AG20443 (cell line): ENCODE results near the gene NUDT22.

ENCODE experiments used
- DNase-seq: peaks from one replicate; pipeline ENCODE4 v3.0.0; 2012; ENCODE audit warnings: low spot score, mixed read lengths

NUDT22 gene

DNA sequence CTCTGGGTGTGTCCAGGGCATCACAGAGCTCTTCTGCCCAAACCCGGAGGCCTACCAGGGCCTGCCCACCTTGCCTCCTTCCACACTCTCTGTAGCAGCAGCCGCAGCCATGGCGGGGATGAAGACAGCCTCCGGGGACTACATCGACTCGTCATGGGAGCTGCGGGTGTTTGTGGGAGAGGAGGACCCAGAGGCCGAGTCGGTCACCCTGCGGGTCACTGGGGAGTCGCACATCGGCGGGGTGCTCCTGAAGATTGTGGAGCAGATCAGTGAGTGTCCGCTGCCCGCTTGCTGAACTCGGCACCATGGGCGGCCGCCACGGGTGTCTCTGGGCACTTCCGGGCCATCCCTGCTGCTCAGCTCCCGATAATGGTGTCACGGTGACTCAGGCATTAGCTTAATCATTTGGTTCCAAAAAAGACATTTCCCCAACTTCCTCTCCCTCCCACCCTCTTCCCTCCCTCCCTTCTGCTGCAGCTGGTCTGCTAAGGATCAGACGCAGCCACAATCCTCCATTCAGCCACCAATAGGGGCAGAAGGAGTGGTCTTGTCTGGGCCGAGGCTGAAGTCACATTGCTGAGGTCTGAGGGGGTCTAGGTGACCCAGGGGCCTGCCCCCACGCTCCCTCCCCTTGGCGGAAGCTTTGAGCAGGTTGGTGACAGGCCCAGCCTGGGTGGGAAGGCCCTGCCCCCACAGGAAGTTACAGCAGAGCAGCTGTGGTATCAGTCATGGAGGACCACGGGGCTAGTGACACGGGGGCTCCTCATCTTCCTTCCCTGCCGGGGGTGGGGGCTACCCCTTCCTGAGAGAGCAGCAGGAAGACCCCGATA, 18.6 kb upstream of the NUDT22 start:
- peak; percentile 86 for DNase-seq

DNA sequence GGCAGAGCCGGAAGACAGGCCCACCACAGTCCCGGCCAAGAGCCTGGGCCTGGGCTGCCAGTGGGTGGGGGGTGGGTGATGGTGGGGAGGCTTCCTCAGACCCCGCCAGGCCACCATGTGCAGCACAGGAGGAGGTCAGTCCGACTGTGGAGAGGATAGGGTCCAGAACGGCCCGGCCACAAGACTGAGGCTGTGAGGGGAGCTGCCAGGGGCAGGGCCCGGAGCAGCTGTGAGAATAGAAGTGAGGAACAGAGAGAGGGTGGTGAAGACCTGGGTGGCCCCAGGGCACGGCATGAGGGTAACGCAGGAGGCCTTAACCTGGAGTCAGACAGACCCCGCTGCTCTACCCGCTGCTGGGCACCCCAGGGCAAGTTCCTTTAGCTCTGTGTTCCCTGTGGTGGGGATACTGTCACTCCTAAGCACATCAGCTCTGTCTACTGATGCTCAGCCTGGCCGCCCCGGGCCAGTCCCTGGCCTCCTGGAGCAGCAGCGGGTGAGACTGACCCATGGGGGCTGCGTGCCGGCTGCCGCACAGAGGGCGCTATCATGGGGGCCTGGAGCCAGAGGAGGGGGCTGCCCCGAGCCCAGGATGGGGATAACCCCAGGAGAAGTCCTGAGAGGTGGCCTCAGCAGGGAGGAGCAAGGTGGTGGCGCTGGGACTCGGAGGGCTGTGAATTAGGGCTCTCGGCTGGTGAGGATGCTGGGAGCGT, 17.8 kb upstream of the NUDT22 start:
- DNase-seq: no peak

GRCh38 chr11:64208796-64209562, 17.1 kb upstream of the NUDT22 start:
- DNase-seq: no peak

DNA sequence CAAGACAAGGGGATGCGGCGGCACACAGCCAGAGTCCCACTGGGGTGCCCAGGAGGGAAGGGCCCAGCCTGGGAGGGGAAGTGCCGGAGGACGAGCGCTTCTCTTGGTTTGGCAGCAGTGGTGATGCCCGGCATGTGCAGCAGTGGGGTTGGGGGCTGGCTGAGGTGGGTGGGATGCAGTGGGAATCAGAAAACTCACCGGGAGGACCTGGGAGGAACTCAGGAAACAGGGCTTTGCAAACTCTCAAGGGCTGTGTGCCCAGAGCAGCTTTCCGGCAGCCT, 16.6 kb upstream of the NUDT22 start:
- no peak for DNase-seq

GRCh38 chr11:64210301-64211020, 15.6 kb upstream of the NUDT22 start:
- DNase-seq: no peak

- no peak for DNase-seq
Measured at GRCh38 chr11:64211181-64211872, 14.7 kb upstream of the NUDT22 start.

DNA sequence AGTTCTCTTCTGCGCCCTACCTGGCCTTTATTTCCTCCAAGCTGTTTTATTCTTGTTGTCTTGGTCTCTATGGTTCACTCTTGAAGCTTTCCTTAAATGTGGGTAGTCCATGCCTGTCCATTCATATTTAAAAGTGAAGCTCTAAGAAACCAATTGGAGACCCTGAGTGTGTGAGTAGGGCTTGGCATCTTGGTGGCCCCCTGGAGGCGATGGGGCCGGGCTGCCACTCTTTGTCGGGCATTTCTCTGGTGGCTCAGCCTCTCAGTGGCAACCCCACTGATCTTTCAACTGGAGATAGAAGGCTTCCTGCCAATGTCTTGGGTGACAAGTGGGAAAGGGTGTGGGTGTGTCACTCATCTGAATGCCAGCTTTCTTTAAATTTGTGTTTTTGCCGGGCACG, 9.2 kb upstream of the NUDT22 start:
- DNase-seq: no peak

GRCh38 chr11:64218628-64219353, 7.3 kb upstream of the NUDT22 start:
- DNase-seq: no peak

DNA sequence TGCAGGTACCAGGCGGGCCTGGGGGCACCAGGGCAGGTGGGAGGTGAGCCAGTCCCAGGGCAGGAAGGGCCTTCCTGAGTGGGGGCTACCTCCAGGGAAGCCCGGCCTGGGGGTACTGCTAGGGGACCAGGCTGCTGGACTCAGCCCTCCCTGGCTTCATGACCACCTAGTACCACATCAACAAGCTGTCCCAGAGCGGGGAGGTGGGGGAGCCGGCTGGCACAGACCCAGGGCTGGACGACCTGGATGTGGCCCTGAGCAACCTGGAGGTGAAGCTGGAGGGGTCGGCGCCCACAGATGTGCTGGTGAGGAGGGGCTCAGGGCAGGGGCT, 6.8 kb upstream of the NUDT22 start:
- DNase-seq: no peak

DNA sequence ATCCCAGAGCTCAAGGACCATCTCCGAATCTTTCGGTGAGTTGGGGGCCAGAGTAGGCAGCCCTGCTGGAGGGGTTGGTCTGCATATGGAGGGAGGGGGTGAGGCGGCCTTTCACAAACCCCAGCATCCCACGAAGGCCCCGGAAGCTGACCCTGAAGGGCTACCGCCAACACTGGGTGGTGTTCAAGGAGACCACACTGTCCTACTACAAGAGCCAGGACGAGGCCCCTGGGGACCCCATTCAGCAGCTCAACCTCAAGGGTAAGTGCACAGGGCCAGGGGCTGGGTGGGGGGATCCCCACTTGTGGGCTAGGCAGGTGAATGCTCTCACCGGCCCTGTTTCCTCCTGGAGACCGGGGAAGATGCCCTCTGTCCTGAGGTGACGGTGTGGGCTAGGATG, 6.3 kb upstream of the NUDT22 start:
- no peak for DNase-seq

- DNase-seq: no peak
Measured at GRCh38 chr11:64220271-64220670, 5.8 kb upstream of the NUDT22 start.

- no peak for DNase-seq
Measured at GRCh38 chr11:64220798-64221197, 5.3 kb upstream of the NUDT22 start.

GRCh38 chr11:64222651-64223000, 3.4 kb upstream of the NUDT22 start:
- no peak for DNase-seq

- no peak for DNase-seq
Measured at GRCh38 chr11:64223001-64223651, 2.9 kb upstream of the NUDT22 start.

- DNase-seq: no peak
Measured at GRCh38 chr11:64224151-64224890, 1.8 kb upstream of the NUDT22 start.

DNA sequence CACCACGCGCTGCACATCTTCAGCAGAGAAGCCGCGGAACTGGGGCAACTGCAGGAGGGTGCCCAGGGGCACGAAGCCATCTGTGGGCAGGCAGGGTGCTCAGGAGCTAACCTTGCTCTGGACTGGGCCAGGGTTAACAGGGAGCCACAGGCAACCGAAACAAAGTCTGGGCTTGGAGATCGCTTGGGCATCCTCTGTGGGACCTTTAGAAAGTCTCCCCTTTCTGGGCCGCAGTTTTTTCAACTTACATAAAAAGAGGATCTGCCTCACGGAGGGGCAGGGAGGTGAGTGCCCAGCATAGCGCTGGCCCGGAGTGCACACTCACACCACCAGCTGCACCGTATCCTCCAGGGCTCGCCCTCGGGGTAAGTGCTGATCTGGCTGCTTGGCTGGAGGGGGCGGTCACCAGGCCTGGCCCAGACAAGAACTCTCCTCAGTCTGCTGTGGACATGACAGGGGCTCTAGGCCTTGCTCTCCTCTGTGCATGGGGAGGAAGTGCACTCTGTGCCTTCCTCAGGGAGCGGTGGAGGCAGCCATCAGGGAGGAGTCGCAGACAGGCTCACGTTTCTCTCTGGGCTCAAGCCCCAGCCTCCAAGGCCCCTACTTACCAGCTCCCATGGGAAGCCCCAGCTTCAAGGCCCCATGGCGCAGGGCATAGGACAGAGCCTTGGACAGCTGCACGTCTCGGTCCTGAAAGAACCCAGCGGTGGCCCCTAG, 1.0 kb upstream of the NUDT22 start:
- no peak for DNase-seq

DNA sequence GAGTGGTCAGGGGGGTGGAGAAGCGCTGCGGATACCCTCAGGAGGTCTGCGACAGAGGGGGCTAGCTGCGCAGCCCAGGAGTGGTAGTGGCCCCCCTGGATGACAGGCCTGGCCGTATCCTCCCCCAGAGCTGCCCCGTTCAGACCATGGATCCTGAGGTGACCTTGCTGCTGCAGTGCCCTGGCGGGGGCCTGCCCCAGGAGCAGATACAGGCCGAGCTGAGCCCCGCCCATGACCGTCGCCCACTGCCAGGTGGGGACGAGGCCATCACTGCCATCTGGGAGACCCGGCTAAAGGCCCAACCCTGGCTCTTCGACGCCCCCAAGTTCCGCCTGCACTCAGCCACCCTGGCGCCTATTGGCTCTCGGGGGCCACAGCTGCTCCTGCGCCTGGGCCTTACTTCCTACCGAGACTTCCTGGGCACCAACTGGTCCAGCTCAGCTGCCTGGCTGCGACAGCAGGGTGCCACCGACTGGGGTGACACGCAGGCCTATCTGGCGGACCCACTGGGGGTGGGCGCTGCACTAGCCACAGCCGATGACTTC, 505 bp downstream of the NUDT22 start:
- peak; percentile 32 for DNase-seq

- DNase-seq: no peak
Measured at GRCh38 chr11:64227405-64227956, 1.4 kb downstream of the NUDT22 start.
